Measurements from ENCODE around the gene SHOX. TPM values are rescaled to one million over a fixed set of nuclear protein-coding genes. Genes with fewer than 3 reads are reported as not detected.

The SHOX gene
- total RNA-seq, 1 donor from 2014 or later: not detected

DNA sequence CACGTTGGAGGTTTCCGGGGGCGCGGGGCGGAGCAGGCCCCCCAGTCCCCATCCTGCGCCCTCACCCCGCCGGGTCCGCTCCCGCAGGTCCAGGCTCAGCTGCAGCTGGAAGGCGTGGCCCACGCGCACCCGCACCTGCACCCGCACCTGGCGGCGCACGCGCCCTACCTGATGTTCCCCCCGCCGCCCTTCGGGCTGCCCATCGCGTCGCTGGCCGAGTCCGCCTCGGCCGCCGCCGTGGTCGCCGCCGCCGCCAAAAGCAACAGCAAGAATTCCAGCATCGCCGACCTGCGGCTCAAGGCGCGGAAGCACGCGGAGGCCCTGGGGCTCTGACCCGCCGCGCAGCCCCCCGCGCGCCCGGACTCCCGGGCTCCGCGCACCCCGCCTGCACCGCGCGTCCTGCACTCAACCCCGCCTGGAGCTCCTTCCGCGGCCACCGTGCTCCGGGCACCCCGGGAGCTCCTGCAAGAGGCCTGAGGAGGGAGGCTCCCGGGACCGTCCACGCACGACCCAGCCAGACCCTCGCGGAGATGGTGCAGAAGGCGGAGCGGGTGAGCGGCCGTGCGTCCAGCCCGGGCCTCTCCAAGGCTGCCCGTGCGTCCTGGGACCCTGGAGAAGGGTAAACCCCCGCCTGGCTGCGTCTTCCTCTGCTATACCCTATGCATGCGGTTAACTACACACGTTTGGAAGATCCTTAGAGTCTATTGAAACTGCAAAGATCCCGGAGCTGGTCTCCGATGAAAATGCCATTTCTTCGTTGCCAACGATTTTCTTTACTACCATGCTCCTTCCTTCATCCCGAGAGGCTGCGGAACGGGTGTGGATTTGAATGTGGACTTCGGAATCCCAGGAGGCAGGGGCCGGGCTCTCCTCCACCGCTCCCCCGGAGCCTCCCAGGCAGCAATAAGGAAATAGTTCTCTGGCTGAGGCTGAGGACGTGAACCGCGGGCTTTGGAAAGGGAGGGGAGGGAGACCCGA lies 14.0 kb downstream of the SHOX start:
- peak; percentile 27 to 74 for DNase-seq (ENCODE audit: extremely low spot score in 2 of 2)
- H3K9me3 ChIP-seq: no peaks in the 10 kb centered on the region
- intact Hi-C loops (cut with DNase I): loop anchor here (5.0 kb wide), 1 partner anchor 1158 kb away; no protein-coding TSS in a partner anchor
- no peak overlapping the region for H3K27ac ChIP-seq
- no peaks in the 10 kb centered on the region for H3K36me3 ChIP-seq
- H3K27me3 ChIP-seq: no peaks in the 10 kb centered on the region
- no peaks in the 10 kb centered on the region for H3K4me1 ChIP-seq
- H3K4me3 ChIP-seq: no peak overlapping the region
- TF ChIP-seq, protein P1, sequence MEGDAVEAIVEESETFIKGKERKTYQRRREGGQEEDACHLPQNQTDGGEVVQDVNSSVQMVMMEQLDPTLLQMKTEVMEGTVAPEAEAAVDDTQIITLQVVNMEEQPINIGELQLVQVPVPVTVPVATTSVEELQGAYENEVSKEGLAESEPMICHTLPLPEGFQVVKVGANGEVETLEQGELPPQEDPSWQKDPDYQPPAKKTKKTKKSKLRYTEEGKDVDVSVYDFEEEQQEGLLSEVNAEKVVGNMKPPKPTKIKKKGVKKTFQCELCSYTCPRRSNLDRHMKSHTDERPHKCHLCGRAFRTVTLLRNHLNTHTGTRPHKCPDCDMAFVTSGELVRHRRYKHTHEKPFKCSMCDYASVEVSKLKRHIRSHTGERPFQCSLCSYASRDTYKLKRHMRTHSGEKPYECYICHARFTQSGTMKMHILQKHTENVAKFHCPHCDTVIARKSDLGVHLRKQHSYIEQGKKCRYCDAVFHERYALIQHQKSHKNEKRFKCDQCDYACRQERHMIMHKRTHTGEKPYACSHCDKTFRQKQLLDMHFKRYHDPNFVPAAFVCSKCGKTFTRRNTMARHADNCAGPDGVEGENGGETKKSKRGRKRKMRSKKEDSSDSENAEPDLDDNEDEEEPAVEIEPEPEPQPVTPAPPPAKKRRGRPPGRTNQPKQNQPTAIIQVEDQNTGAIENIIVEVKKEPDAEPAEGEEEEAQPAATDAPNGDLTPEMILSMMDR (IDR thresholded peaks at IDR 0.05): no peak
- TF ChIP-seq POLR2A (IDR thresholded peaks at IDR 0.05): no peak
- TF ChIP-seq POLR2AphosphoS5 (IDR thresholded peaks at IDR 0.05; ENCODE audit: insufficient read depth in 1 of 2, low read depth in 1 of 2): no peak

DNA sequence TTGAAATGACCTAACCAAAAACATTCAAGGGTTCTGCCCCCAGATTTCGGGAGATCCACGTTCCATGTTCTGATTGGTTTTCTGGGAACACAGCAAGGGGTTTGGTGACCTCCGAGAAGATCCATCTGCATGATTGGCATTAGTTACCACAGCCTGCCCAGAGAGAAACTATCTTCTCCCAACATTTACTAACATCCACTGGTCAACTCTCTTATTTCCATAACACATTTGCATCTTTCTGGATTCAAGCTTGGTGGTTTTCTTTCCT lies 15.6 kb downstream of the SHOX start:
- no peaks in the 10 kb centered on the region for H3K36me3 ChIP-seq
- H3K4me3 ChIP-seq: no peak overlapping the region
- no peaks in the 10 kb centered on the region for H3K4me1 ChIP-seq
- no peaks in the 10 kb centered on the region for H3K27me3 ChIP-seq
- H3K27ac ChIP-seq: no peak overlapping the region
- DNase-seq (ENCODE audit: extremely low spot score in 2 of 2): peak; percentile 32 to 34
- H3K9me3 ChIP-seq: no peaks in the 10 kb centered on the region
- TF ChIP-seq POLR2A (IDR thresholded peaks at IDR 0.05) (no peak), POLR2AphosphoS5 (IDR thresholded peaks at IDR 0.05; ENCODE audit: insufficient read depth in 1 of 2, low read depth in 1 of 2) (no peak)
- TF ChIP-seq, protein P1 (IDR thresholded peaks at IDR 0.05): no peak
- intact Hi-C loops (cut with DNase I): loop anchor here (5.0 kb wide), 1 partner anchor 1156 kb away; no protein-coding TSS in a partner anchor

DNA sequence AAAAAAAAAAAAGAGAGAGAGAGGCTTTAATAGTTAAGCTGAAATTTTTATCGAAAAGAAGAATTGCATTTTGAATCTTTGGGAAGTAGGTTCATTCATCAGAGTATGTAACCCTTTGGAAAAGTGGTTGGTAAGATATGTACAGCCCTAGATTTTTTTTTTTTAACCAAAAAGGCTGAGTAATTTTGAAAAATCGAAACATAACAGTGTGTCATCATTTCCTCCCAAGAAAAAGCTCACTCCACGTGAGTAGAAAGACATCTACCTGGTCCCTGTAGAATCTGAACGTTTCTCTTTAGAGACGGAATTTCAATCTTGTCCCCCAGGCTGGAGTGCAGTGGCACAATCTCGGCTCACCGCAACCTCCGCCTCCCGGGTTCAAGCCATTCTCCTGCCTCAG lies 16.2 kb downstream of the SHOX start:
- no peaks in the 10 kb centered on the region for H3K36me3 ChIP-seq
- H3K4me1 ChIP-seq: no peaks in the 10 kb centered on the region
- no peak for DNase-seq (ENCODE audit: extremely low spot score in 2 of 2)
- H3K27me3 ChIP-seq: no peaks in the 10 kb centered on the region
- intact Hi-C loops (cut with DNase I): loop anchor here (5.0 kb wide), 1 partner anchor 1156 kb away; no protein-coding TSS in a partner anchor
- H3K27ac ChIP-seq: no peak overlapping the region
- H3K4me3 ChIP-seq: no peak overlapping the region
- TF ChIP-seq POLR2AphosphoS5 (IDR thresholded peaks at IDR 0.05; ENCODE audit: insufficient read depth in 1 of 2, low read depth in 1 of 2): no peak
- H3K9me3 ChIP-seq: no peaks in the 10 kb centered on the region

DNA sequence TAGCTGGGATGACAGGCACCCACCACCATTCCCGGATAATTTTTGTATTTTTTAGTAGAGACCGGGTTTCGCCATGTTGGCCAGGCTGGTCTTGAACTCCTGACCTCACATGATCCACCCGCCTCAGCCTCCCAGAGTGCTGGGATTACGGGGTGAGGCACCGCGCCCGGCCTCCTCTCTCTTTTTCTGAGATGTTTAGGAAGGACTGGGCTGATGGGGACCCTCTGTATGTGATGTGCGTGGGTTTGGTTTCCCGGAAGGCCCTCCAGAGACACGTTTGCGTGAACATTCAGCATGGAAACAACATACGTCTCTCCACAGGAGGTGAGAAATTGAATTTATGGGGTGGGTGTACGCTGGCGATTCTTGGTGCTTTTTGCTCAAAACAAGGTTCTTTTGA lies 18.6 kb downstream of the SHOX start:
- Histone ChIP-seq H3K27ac (no peak overlapping the region), H3K27me3 (no peaks in the 10 kb centered on the region), H3K36me3 (no peaks in the 10 kb centered on the region), H3K9me3 (no peaks in the 10 kb centered on the region), H3K4me3 (no peak overlapping the region), H3K4me1 (no peaks in the 10 kb centered on the region)
- TF ChIP-seq POLR2A (IDR thresholded peaks at IDR 0.05): no peak
- TF ChIP-seq, protein P1 (IDR thresholded peaks at IDR 0.05): no peak
- TF ChIP-seq POLR2AphosphoS5 (IDR thresholded peaks at IDR 0.05; ENCODE audit: insufficient read depth in 1 of 2, low read depth in 1 of 2): no peak
- DNase-seq (ENCODE audit: extremely low spot score in 2 of 2): no peak
- intact Hi-C loops (cut with DNase I): loop anchor here (5.0 kb wide), 1 partner anchor 1153 kb away; no protein-coding TSS in a partner anchor

DNA sequence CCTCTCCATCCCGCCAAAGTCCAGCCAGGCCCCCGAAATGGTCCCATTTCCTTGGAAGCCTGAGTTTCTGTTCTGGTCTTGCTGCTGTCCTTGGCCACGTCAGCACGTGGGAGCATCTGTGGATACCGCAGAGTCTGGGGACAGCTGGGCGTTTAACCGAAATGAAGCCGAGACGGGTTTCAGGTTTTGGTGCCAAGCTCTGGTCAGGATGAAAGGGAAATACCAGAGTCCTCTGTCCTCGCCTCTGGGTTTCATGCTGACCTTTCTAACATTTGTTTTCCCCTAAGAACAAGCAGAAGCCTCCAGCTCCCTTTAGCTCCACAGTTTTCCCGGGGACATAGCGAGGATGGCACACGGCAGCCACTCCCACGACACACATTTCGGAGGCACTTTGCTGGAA lies 19.7 kb downstream of the SHOX start:
- Histone ChIP-seq H3K4me1 (no peaks in the 10 kb centered on the region), H3K27me3 (no peaks in the 10 kb centered on the region), H3K4me3 (no peak overlapping the region), H3K9me3 (no peaks in the 10 kb centered on the region), H3K27ac (no peak overlapping the region), H3K36me3 (no peaks in the 10 kb centered on the region)
- TF ChIP-seq, protein P1 (IDR thresholded peaks at IDR 0.05): no peak
- no peak for TF ChIP-seq POLR2AphosphoS5 (IDR thresholded peaks at IDR 0.05; ENCODE audit: insufficient read depth in 1 of 2, low read depth in 1 of 2)
- TF ChIP-seq POLR2A (IDR thresholded peaks at IDR 0.05): no peak
- intact Hi-C loops (cut with DNase I): no loop called here
- no peak for DNase-seq (ENCODE audit: extremely low spot score in 2 of 2)
